Measurements from ENCODE around the gene ARNT2.

The ARNT2 gene

GRCh38 chr15:80577552-80578205, 173.5 kb downstream of the ARNT2 start:
- DNase-seq (ENCODE audit: low spot score): no peak

DNA sequence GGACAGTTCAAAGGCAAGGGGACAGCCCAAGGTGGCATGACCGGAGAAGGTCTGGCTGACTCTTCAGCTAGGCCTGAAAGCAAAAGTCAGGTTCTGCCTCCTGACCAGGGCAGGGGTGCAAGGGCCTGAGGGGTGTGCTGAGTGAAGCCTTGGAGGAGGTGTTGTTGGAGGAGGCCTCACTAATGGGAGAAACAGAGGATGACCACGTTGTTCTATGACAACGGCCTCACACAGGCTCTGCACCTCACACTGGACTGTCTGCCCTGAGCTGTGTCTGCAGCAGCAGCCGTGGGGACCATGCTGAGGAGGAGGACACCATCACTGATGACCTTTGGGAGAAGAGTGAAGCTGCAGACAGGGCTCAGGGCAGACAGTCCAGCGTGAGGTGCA, 174.0 kb downstream of the ARNT2 start:
- no peak for DNase-seq (ENCODE audit: low spot score)

DNA sequence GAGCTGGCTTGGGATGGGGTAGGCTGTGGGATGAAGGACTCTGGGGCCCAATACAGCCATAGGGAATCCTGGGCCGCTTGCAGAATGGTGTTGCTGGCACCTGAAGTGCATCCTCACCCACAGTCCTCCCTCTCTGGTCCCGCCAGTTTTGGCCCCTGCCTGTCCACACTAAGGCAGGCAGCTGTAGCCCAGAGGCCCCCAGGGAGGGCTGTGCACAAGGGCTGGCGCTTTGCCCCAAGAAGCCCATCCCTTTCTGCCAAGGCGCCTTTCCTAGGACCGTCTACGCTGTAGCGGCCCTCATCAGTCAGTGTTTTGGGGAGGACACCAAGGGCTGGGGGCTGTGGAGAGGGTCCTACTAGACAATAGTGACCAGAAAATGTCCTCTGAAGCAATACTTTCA, 174.7 kb downstream of the ARNT2 start:
- no peak for DNase-seq (ENCODE audit: low spot score)

GRCh38 chr15:80579611-80580010, 175.4 kb downstream of the ARNT2 start:
- no peak for DNase-seq (ENCODE audit: low spot score)

DNA sequence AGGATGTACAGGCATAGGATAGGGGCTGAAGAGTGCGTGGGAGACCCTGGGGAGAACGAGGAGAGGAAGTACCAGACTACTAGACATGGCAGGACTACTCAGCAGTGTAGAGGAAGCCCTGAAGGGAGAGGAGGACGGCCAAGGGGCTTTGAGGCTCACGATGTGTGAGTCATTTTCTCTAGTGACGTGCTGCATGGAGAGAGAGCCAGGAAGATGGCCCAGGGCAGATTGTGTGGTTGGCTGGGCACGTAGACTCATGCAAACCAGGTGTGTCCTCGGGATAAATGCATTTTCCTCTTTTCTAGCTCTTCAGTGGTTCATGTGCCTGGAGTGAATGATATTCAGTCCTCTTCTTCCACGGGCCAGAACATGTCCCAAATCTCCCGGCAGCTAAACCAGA, 175.9 kb downstream of the ARNT2 start:
- no peak for DNase-seq (ENCODE audit: low spot score)

DNA sequence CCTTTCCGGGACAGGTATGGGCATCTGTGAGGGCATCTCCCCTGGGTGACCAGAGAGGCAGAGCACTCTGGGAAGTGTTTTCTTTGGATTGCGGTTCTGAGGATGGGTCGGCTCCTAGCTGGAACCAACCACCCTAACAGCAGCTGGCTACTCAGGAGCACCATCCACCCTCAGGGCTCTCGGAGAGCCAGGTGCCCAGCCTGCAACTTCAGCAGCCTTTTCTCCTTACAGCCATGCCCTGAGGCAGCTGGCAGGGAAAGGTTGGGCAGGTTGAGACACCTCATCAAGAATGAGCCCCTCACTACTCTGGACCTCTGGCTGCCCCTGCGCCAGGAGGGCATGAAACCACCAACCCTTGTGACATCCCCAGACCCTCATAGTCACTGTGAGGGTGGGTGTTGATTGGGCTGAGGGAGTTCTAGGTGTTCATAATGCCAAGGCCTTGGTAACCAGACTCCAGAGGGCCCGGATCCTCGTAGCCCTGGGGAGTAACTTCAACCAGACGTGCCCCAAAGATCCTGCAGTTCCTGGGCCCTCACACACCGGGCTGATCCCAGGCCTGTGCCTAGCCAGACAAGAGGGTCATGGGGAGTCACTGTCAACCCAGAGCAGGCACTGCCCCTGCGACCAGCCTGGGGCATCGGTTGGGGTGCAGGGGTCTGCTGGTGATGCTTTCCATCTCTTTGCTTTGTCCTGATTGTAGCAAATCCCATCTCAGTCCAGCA, 176.5 kb downstream of the ARNT2 start:
- no peak for DNase-seq (ENCODE audit: low spot score)

GRCh38 chr15:80581976-80582375, 177.8 kb downstream of the ARNT2 start:
- DNase-seq (ENCODE audit: low spot score): no peak

GRCh38 chr15:80582816-80583423, 178.7 kb downstream of the ARNT2 start:
- no peak for DNase-seq (ENCODE audit: low spot score)

- DNase-seq (ENCODE audit: low spot score): no peak
Measured at GRCh38 chr15:80584561-80584964, 180.4 kb downstream of the ARNT2 start.

GRCh38 chr15:80584973-80585525, 180.9 kb downstream of the ARNT2 start:
- DNase-seq (ENCODE audit: low spot score): no peak

DNA sequence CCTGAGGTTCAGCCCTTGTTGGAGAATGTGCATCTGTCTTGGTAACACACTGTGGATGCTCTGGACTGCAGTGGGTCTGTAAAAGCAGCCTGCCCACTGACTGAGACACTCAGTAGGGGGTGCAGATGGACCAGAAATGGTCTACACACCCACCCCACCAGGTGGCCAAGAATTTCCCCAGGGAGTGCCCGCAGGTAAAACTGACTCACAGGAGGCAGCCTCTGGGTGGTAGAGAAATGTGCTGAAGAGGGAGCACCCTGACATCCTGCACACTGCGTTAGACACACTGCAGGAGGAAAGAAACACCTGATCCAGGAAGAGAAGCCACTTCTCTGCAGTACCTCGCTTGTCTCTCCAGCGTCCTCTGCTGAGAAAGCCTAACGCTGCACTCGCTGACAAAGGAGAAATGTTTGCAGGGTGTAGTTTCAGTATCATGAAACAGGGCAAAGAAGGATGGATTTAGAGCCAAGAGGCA, 181.4 kb downstream of the ARNT2 start:
- DNase-seq (ENCODE audit: low spot score): no peak

DNA sequence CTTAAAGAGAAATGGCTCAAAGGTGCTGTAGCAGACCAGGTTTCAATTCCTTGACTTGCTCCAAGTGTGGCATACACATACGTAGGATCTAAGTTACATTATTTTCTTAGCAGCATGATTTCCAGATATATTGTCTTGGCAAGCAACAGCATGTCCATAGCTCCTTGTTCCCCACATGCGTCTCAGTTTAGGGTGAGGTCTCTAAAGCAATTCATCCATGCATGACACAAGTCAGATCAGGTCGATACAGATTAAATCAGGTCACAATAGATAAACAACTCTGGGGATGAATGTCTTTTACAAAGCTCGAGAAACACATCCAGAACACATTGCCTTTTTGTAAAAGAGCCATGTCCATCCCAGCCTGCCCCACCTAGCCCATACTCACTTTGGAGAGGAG, 182.0 kb downstream of the ARNT2 start:
- no peak for DNase-seq (ENCODE audit: low spot score)

- no peak for DNase-seq (ENCODE audit: low spot score)
Measured at GRCh38 chr15:80587007-80587406, 182.8 kb downstream of the ARNT2 start.

- no peak for DNase-seq (ENCODE audit: low spot score)
Measured at GRCh38 chr15:80587816-80588456, 183.8 kb downstream of the ARNT2 start.

- peak; percentile 76 for DNase-seq (ENCODE audit: low spot score)
Measured at GRCh38 chr15:80588801-80589200, 184.6 kb downstream of the ARNT2 start.

GRCh38 chr15:80590761-80591355, 186.7 kb downstream of the ARNT2 start:
- DNase-seq (ENCODE audit: low spot score): no peak

- DNase-seq (ENCODE audit: low spot score): no peak
Measured at GRCh38 chr15:80591471-80591870, 187.3 kb downstream of the ARNT2 start.

GRCh38 chr15:80591938-80592825, 188.0 kb downstream of the ARNT2 start:
- DNase-seq (ENCODE audit: low spot score): no peak

- no peak for DNase-seq (ENCODE audit: low spot score)
Measured at GRCh38 chr15:80593486-80594030, 189.4 kb downstream of the ARNT2 start.

DNA sequence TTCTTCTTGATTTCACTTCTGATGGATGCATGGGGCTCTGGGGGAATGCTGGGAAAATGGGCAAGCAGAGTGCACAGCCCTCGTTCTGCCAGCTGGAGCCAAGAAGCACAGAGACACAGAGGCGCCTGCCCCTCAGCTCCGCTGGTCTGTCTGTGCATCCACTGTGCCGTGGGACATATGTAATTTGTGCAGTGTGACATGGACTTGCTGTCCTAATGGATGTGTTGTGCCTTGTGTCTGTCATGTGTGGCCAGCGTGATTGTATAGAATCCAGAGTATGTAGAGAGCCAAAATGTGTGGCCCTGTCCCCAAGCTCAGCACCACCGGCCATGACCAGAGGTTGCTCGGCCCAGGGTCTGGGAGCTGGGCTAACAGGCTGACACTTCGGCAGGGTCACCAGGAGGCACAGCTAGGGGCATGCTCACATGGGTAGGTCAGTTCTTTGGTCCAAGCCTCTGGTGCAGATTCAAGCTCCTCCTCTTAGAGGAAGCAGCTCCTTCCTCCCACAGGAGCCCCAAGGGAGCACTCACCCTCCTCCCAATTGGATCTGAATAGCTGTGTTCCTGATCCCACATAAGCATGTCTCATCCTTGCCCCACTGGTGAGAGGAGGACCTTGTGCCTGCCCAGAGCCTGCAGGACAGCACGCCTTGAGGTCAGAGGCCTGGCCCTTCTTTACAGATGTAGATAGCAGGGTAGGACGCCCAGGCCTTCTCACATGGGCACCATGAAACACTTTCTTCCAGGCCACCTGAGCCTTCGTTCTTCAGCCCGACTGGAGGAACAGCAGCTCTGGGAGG, 190.1 kb downstream of the ARNT2 start:
- no peak for DNase-seq (ENCODE audit: low spot score)
